ENCODE data around the gene HMOX2.

Gene HMOX2

GRCh38 chr16:4450931-4451519, 25.2 kb upstream of the HMOX2 start (continued):
- TF ChIP-seq, protein P1, sequence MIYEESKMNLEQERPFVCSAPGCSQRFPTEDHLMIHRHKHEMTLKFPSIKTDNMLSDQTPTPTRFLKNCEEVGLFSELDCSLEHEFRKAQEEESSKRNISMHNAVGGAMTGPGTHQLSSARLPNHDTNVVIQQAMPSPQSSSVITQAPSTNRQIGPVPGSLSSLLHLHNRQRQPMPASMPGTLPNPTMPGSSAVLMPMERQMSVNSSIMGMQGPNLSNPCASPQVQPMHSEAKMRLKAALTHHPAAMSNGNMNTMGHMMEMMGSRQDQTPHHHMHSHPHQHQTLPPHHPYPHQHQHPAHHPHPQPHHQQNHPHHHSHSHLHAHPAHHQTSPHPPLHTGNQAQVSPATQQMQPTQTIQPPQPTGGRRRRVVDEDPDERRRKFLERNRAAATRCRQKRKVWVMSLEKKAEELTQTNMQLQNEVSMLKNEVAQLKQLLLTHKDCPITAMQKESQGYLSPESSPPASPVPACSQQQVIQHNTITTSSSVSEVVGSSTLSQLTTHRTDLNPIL (CRISPR knock-in tag; IDR thresholded peaks at IDR 0.05; ENCODE audit: low read depth): no peak

- TF ChIP-seq TSHZ2 (CRISPR knock-in tag; IDR thresholded peaks at IDR 0.05) (no peak), PPARA (CRISPR knock-in tag; IDR thresholded peaks at IDR 0.05; ENCODE audit: borderline replicate concordance) (no peak), PATZ1 (CRISPR knock-in tag; IDR thresholded peaks at IDR 0.05; ENCODE audit: borderline replicate concordance) (no peak), TCF4 (CRISPR knock-in tag; IDR thresholded peaks at IDR 0.05; ENCODE audit: borderline replicate concordance) (no peak), ZC3H10 (CRISPR knock-in tag; IDR thresholded peaks at IDR 0.05) (no peak), GLIS3 (CRISPR knock-in tag; IDR thresholded peaks at IDR 0.05) (no peak), ZFP30 (CRISPR knock-in tag; IDR thresholded peaks at IDR 0.05) (no peak), ARNTL (CRISPR knock-in tag; IDR thresholded peaks at IDR 0.05; ENCODE audit: borderline replicate concordance, low read depth) (no peak), ZNF8 (CRISPR knock-in tag; IDR thresholded peaks at IDR 0.05) (no peak), BACH2 (CRISPR knock-in tag; IDR thresholded peaks at IDR 0.05; ENCODE audit: borderline replicate concordance) (no peak)
- no peak for ATAC-seq
Observed at GRCh38 chr16:4452674-4453073, 23.5 kb upstream of the HMOX2 start.

DNA sequence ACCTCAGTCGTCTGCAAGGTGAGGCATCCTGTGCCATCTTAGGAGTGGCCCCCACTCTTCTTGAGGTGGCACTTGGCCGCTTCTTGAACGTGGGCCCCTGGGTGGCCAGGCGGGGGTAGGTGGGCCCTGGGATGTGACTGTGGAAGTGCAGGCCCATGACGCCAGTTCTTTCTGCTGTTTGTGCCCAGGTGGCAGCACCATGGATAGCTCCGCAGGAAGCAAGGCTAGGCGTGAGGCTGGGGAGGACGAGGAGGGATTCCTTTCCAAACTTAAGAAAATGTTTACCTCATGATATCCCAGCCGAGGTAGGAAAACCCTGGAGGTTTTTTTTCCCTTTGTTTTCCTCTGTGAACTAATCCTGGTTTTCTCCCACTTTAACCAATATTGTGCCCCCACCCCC, 21.6 kb upstream of the HMOX2 start:
- TF ChIP-seq PPARA (CRISPR knock-in tag; IDR thresholded peaks at IDR 0.05; ENCODE audit: borderline replicate concordance) (no peak), ZNF565 (CRISPR knock-in tag; conservative IDR thresholded peaks at IDR 0.05; ENCODE audit: low read depth) (no peak), GLIS3 (CRISPR knock-in tag; IDR thresholded peaks at IDR 0.05) (no peak), SNAI2 (CRISPR knock-in tag; IDR thresholded peaks at IDR 0.05) (no peak), POU6F1 (CRISPR knock-in tag; IDR thresholded peaks at IDR 0.05; ENCODE audit: borderline replicate concordance, low read depth) (no peak), ARNTL (CRISPR knock-in tag; IDR thresholded peaks at IDR 0.05; ENCODE audit: borderline replicate concordance, low read depth) (no peak), ZC3H10 (CRISPR knock-in tag; IDR thresholded peaks at IDR 0.05) (no peak), OSR1 (CRISPR knock-in tag; IDR thresholded peaks at IDR 0.05) (no peak), TSHZ2 (CRISPR knock-in tag; IDR thresholded peaks at IDR 0.05) (no peak), ZFP3 (CRISPR knock-in tag; IDR thresholded peaks at IDR 0.05) (no peak), CSRNP3 (CRISPR knock-in tag; IDR thresholded peaks at IDR 0.05) (no peak), RARB (CRISPR knock-in tag; IDR thresholded peaks at IDR 0.05) (no peak), PATZ1 (CRISPR knock-in tag; IDR thresholded peaks at IDR 0.05; ENCODE audit: borderline replicate concordance) (no peak), ISL1 (CRISPR knock-in tag; IDR thresholded peaks at IDR 0.05) (no peak), CSDC2 (CRISPR knock-in tag; IDR thresholded peaks at IDR 0.05) (no peak), ZNF8 (CRISPR knock-in tag; IDR thresholded peaks at IDR 0.05) (no peak), ZFP30 (CRISPR knock-in tag; IDR thresholded peaks at IDR 0.05) (no peak), TOX (CRISPR knock-in tag; IDR thresholded peaks at IDR 0.05; ENCODE audit: borderline replicate concordance) (no peak), ZNF70 (CRISPR knock-in tag; IDR thresholded peaks at IDR 0.05) (no peak)
- no peak for ATAC-seq

Data from SK-N-SH treated with all-trans-retinoic acid at 6 μM for 48 hours (cell line).